NB4 (cell line): ENCODE measurements around the gene TTLL12.
A peak's percentile ranks its signal among the peaks of the same experiment; 100 is the strongest.

Experiments used
- CTCF ChIP-seq: IDR thresholded peaks from one replicate; pipeline ENCODE4 v1.5.1; 2012; ENCODE audit warnings: low read depth, low read length
- MAX ChIP-seq: IDR thresholded peaks from 2 replicates; pipeline ENCODE4 v1.6.1; 2011; ENCODE audit warnings: low read depth, low read length
- MYC ChIP-seq: IDR thresholded peaks from 2 replicates; pipeline ENCODE4 v1.6.1; 2011; ENCODE audit warnings: low read depth, low read length
- POLR2A ChIP-seq: IDR thresholded peaks from 2 replicates; pipeline ENCODE4 v1.6.1; 2011; ENCODE audit warnings: mild to moderate bottlenecking; ENCODE audit not compliant: insufficient read length; ENCODE audit errors: extremely low read depth

GRCh38 chr22:43228330-43228729 is 41.4 kb upstream of the TTLL12 start:
- peak; percentile 68 for TF ChIP-seq CTCF
- no peak for TF ChIP-seq POLR2A
- no peak for TF ChIP-seq MAX
- no peak for TF ChIP-seq MYC
